ENCODE data around the gene USP17L17. TPM values are rescaled to one million over a fixed set of nuclear protein-coding genes. Genes with fewer than 3 reads are reported as not detected.

Gene USP17L17
- not detected in 2 replicates for total RNA-seq

GRCh38 chr4:9243579-9243978 is at the start of gene USP17L17:
USP17L17 (plus strand) TSS chr4:9243879; CDS start chr4:9243879, 0 bp downstream.

GRCh38 chr4:9210357-9210756 is 33.3 kb upstream of the USP17L17 start, which contains the start of gene USP17L10:
USP17L10 (plus strand) TSS chr4:9210657; CDS start chr4:9210657, 0 bp downstream.

GRCh38 chr4:9215105-9215504 is 28.6 kb upstream of the USP17L17 start, which contains the start of gene USP17L11:
USP17L11 (plus strand) TSS chr4:9215405; CDS start chr4:9215405, 0 bp downstream.

GRCh38 chr4:9219852-9220251 is 23.8 kb upstream of the USP17L17 start, which contains the start of gene USP17L12:
USP17L12 (plus strand) TSS chr4:9220152; CDS start chr4:9220152, 0 bp downstream.

GRCh38 chr4:9224596-9224995 is 19.1 kb upstream of the USP17L17 start, which contains the start of gene USP17L13:
USP17L13 (plus strand) TSS chr4:9224896; CDS start chr4:9224896, 0 bp downstream.

GRCh38 chr4:9234085-9234484 is 9.6 kb upstream of the USP17L17 start, which contains the start of gene USP17L15:
USP17L15 (plus strand) TSS chr4:9234385; CDS start chr4:9234385, 0 bp downstream.

GRCh38 chr4:9247953-9248680 is 4.4 kb downstream of the USP17L17 start, which contains the start of gene USP17L18:
USP17L18 (plus strand) TSS chr4:9248630; CDS start chr4:9248630, 0 bp downstream.

GRCh38 chr4:9253078-9253477 is 9.4 kb downstream of the USP17L17 start, which contains the start of gene USP17L19:
USP17L19 (plus strand) TSS chr4:9253378; CDS start chr4:9253378, 0 bp downstream.

GRCh38 chr4:9257824-9258223 is 14.1 kb downstream of the USP17L17 start, which contains the start of gene USP17L20:
USP17L20 (plus strand) TSS chr4:9258124; CDS start chr4:9258124, 0 bp downstream.

GRCh38 chr4:9262572-9262971 is 18.9 kb downstream of the USP17L17 start, which contains the start of gene USP17L21:
USP17L21 (plus strand) TSS chr4:9262872; CDS start chr4:9262872, 0 bp downstream.

GRCh38 chr4:9267319-9267718 is 23.6 kb downstream of the USP17L17 start, which contains the start of gene USP17L22:
USP17L22 (plus strand) TSS chr4:9267619; CDS start chr4:9267619, 0 bp downstream.

Other genes with a start within 250 kb of the USP17L17 start
- not detected in 2 replicates for gene FAM90A26, start 73.5 kb upstream of the USP17L17 start, total RNA-seq
- gene USP17L10, start 33.2 kb upstream of the USP17L17 start, total RNA-seq = not detected in 2 replicates
- gene USP17L11, start 28.5 kb upstream of the USP17L17 start, total RNA-seq = not detected in 2 replicates
- not detected in 2 replicates for gene USP17L12, start 23.7 kb upstream of the USP17L17 start, total RNA-seq
- gene USP17L13, start 19.0 kb upstream of the USP17L17 start, total RNA-seq = not detected in 2 replicates
- gene USP17L15, start 9.5 kb upstream of the USP17L17 start, total RNA-seq = 0.11 TPM in 1 of 2 replicates, not detected in the other
- not detected in 2 replicates for gene USP17L18, start 4.8 kb downstream of the USP17L17 start, total RNA-seq
- not detected in 2 replicates for gene USP17L19, start 9.5 kb downstream of the USP17L17 start, total RNA-seq
- gene USP17L20, start 14.2 kb downstream of the USP17L17 start, total RNA-seq = not detected in 2 replicates
- not detected in 2 replicates for gene USP17L21, start 19.0 kb downstream of the USP17L17 start, total RNA-seq
- not detected in 2 replicates for gene USP17L22, start 23.7 kb downstream of the USP17L17 start, total RNA-seq
- gene USP17L24, start 81.3 kb downstream of the USP17L17 start, total RNA-seq = not detected in 2 replicates
- gene USP17L25, start 86.0 kb downstream of the USP17L17 start, total RNA-seq = not detected in 2 replicates
- gene USP17L26, start 90.8 kb downstream of the USP17L17 start, total RNA-seq = not detected in 2 replicates
- gene USP17L5, start 95.5 kb downstream of the USP17L17 start, total RNA-seq = not detected in 2 replicates
- gene USP17L27, start 100.3 kb downstream of the USP17L17 start, total RNA-seq = not detected in 2 replicates
- not detected in 2 replicates for gene USP17L28, start 105.0 kb downstream of the USP17L17 start, total RNA-seq
- not detected in 2 replicates for gene USP17L29, start 109.8 kb downstream of the USP17L17 start, total RNA-seq
- gene USP17L30, start 119.2 kb downstream of the USP17L17 start, total RNA-seq = not detected in 2 replicates
- not detected in 2 replicates for gene DEFB131A, start 200.5 kb downstream of the USP17L17 start, total RNA-seq

All from uterine smooth muscle cell (primary cell).